GM23338 (cell line): ENCODE results near the gene DPYSL3. TPM values are rescaled to one million over a fixed set of nuclear protein-coding genes. Genes with fewer than 3 reads are reported as not detected.

Experiments
- ATAC-seq: fragments of 200-7000 bp; cut with Tn5 transposase; 3 replicates; pipeline ENCODE4 v1.9.1; 2020
- DNase-seq: peaks from one replicate; pipeline ENCODE4 v3.0.0-alpha.2; 2015; ENCODE audit warnings: low spot score
- H2AFZ ChIP-seq: fragments of 200-600 bp; sonication (generic); 2 replicates; pipeline ENCODE4 v1.8.0; 2016; ENCODE audit warnings: antibody characterized with exemption, mild to moderate bottlenecking, moderate library complexity
- H3F3A ChIP-seq: fragments of 200-600 bp; sonication (generic); replicated peaks from 2 replicates; pipeline ENCODE4 v1.8.0; 2017; ENCODE audit warnings: antibody characterized with exemption, mixed run types, low read depth
- H3K27ac ChIP-seq: fragments of 200-600 bp; sonication (generic); 2 replicates; pipeline ENCODE4 v1.6.1; 2016; ENCODE audit warnings: low read depth
- H3K27me3 ChIP-seq: fragments of 200-600 bp; sonication (generic); 2 replicates; pipeline ENCODE4 v1.8.0; 2016; ENCODE audit warnings: mild to moderate bottlenecking, mixed run types, moderate library complexity; ENCODE audit not compliant: insufficient read depth
- H3K36me3 ChIP-seq: fragments of 200-600 bp; sonication (generic); 2 replicates; pipeline ENCODE4 v1.8.0; 2016; ENCODE audit warnings: mild to moderate bottlenecking; ENCODE audit not compliant: insufficient read depth
- H3K4me1 ChIP-seq: fragments of 200-600 bp; sonication (generic); 2 replicates; pipeline ENCODE4 v1.8.0; 2016; ENCODE audit warnings: mild to moderate bottlenecking, moderate library complexity; ENCODE audit not compliant: insufficient read depth
- H3K4me2 ChIP-seq: fragments of 200-600 bp; sonication (generic); 2 replicates; pipeline ENCODE4 v1.7.1; 2017; ENCODE audit warnings: mixed run types
- H3K4me3 ChIP-seq: fragments of 200-600 bp; sonication (generic); 2 replicates; pipeline ENCODE4 v1.6.1; 2016; ENCODE audit warnings: mixed run types
- H3K79me2 ChIP-seq: fragments of 200-600 bp; sonication (generic); replicated peaks from 2 replicates; pipeline ENCODE4 v1.8.0; 2017; ENCODE audit warnings: mild to moderate bottlenecking; ENCODE audit not compliant: insufficient read depth
- H3K9me2 ChIP-seq: fragments of 200-600 bp; sonication (generic); 2 replicates; pipeline ENCODE4 v1.8.0; 2017; ENCODE audit not compliant: insufficient read depth
- H4K20me1 ChIP-seq: fragments of 200-600 bp; sonication (generic); replicated peaks from 2 replicates; pipeline ENCODE4 v1.8.0; 2017; ENCODE audit warnings: mild to moderate bottlenecking; ENCODE audit not compliant: insufficient read depth
- H3K27ac Mint-ChIP-seq: 2 replicates; pipeline ENCODE4 v1.8.0; 2020; ENCODE audit warnings: inconsistent platforms, mild to moderate bottlenecking, moderate library complexity, mixed read lengths
- H3K27me3 Mint-ChIP-seq: 3 replicates; pipeline ENCODE4 v1.8.0; 2022; ENCODE audit warnings: low read depth, mild to moderate bottlenecking, moderate library complexity, mixed read lengths, inconsistent platforms; ENCODE audit not compliant: insufficient read depth, poor library complexity
- H3K36me3 Mint-ChIP-seq: 3 replicates; pipeline ENCODE4 v1.8.0; 2021; ENCODE audit warnings: low read depth, mild to moderate bottlenecking, inconsistent platforms, moderate library complexity, mixed read lengths
- H3K4me1 Mint-ChIP-seq: 3 replicates; pipeline ENCODE4 v1.8.0; 2020; ENCODE audit warnings: mild to moderate bottlenecking, inconsistent platforms, mixed read lengths
- H3K4me3 Mint-ChIP-seq: 3 replicates; pipeline ENCODE4 v1.8.0; 2021; ENCODE audit warnings: moderate library complexity, mild to moderate bottlenecking, inconsistent platforms, mixed read lengths
- H3K9me3 Mint-ChIP-seq: 3 replicates; pipeline ENCODE4 v1.8.0; 2020; ENCODE audit warnings: moderate library complexity, mild to moderate bottlenecking, inconsistent platforms, mixed read lengths
- CREB1 ChIP-seq: fragments of 250-450 bp; sonication (Bioruptor Pico); IDR thresholded peaks from 2 replicates; pipeline ENCODE4 v1.5.0; 2020; ENCODE audit warnings: low read depth, mild to moderate bottlenecking, moderate library complexity
- EZH2 ChIP-seq: fragments of 200-600 bp; sonication (generic); IDR thresholded peaks from one replicate; pipeline ENCODE4 v1.8.0; 2017; ENCODE audit warnings: antibody characterized with exemption, mild to moderate bottlenecking, low read depth; ENCODE audit not compliant: unreplicated experiment
- EZH2phosphoT487 ChIP-seq: fragments of 200-600 bp; sonication (generic); IDR thresholded peaks from one replicate; pipeline ENCODE4 v1.8.1; 2018; ENCODE audit warnings: antibody characterized with exemption; ENCODE audit not compliant: unreplicated experiment
- NANOG ChIP-seq: IDR thresholded peaks from 2 replicates; pipeline ENCODE4 v1.6.1; 2016; ENCODE audit warnings: antibody characterized with exemption, borderline replicate concordance
- STAT1 ChIP-seq: IDR thresholded peaks from one replicate; pipeline ENCODE4 v1.6.1; 2016; ENCODE audit warnings: antibody characterized with exemption; ENCODE audit not compliant: unreplicated experiment
- ZNF114 ChIP-seq: fragments of 250-450 bp; sonication (Bioruptor Pico); IDR thresholded peaks from 2 replicates; pipeline ENCODE4 v1.5.0; 2020; ENCODE audit warnings: mild to moderate bottlenecking, moderate library complexity
- ZNF331 ChIP-seq: fragments of 250-450 bp; sonication (Bioruptor Pico); IDR thresholded peaks from 2 replicates; pipeline ENCODE4 v1.5.0; 2020; ENCODE audit warnings: low read depth, mild to moderate bottlenecking, moderate library complexity
- polyA plus RNA-seq: library from polyadenylated mRNA; unstranded; fragments of >200 nt; fragmentation: Nextera tagmentation; extraction: Ambion mirVana; gene quantifications from 2 replicates; pipeline ENCODE4 v1.2.1, GENCODE V29; 2016
- total RNA-seq: library from RNA; depleted of rRNA; stranded (reverse); fragments of >200 nt; shearing (Covaris generic); gene quantifications from 2 replicates; pipeline ENCODE4 v1.2.3, GENCODE V29; 2014
- TF ChIP-seq, protein P1 (sequence below): IDR thresholded peaks from 2 replicates; pipeline ENCODE4 v1.6.1; 2016; ENCODE audit warnings: antibody characterized with exemption
- TF ChIP-seq, protein P2 (sequence below): fragments of 250-450 bp; sonication (Bioruptor Pico); IDR thresholded peaks from 2 replicates; pipeline ENCODE4 v1.5.0; 2020; ENCODE audit warnings: mild to moderate bottlenecking, moderate library complexity
- TF ChIP-seq, protein P3 (sequence below), 2 experiments: fragments of 200-600 bp in 1 of 2; sonication (generic) in 1 of 2; conservative IDR thresholded peaks; 2 replicates each; pipeline versions ENCODE4 v1.5.1 to v1.6.1; 2016 to 2017; ENCODE audit warnings: antibody characterized with exemption in 2 of 2, low read depth in 2 of 2, mild to moderate bottlenecking in 2 of 2, moderate library complexity in 1 of 2

DPYSL3 gene
- total and polyA plus RNA-seq, 2 experiments from 2014 or later: 97.6 to 455 TPM

DNA sequence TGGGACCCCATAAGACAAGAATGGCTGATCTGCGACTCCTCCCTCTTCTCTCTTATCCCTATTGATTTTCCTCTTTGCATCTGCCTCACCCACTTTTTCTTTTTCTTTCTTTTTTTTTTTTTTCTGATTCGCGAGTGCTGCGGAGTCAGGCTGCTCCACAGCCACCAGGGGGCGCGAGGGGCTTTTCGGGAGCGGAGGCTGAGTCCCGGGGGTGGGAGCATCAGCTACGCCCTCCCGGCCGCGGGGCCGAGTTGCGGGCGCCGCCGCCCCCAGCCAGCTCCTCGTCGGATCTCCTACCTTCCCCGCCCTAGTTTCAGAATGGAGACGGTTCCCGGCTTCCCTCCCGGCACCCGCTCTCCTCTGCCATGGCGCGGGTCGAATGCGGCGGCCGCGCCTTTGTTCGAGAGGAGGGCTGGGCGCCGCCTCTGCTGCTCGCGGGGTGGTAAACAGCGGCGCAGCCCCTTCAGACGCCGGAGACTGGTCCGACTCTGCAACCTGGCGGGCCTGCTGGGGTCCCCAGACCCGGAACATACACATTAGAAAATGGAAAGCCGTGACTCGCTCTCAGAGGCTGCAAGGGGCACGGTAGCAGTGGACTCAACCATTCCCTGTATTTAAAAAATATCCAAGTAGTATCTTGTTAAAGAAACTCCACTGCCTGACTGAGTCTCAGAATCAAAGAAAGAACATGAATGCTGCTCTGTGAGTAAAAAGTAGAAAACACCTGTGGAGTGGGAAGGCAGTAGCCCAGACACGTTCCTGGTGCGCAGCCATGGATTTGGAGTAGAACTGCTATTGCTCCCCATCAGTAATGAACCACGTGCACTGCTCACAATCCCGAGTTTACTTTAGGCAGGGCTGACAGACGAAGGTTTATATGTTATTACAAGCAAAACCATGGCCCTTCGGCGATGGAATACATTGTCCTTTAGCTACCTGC lies 55.7 kb downstream of the DPYSL3 start:
- no peak overlapping the region for H2AFZ ChIP-seq
- H3K27ac Mint-ChIP-seq: peak overlapping the region; percentile 92
- peaks cover 17% of the 10 kb centered on the region; the same call in 2 of the 3 replicates for H3K36me3 Mint-ChIP-seq

More for the DNA sequence above, 55.7 kb downstream of the DPYSL3 start:
- peak overlapping the region; percentile 85 for H3K4me2 ChIP-seq
- H3K36me3 ChIP-seq: no peaks in the 10 kb centered on the region
- TF ChIP-seq ZNF331 (CRISPR knock-in tag) (no peak), STAT1 (no peak), ZNF114 (no peak), EZH2phosphoT487 (no peak), NANOG (no peak), CREB1 (CRISPR knock-in tag) (peak; percentile 26; the same call in 1 of the 2 replicates), EZH2 (no peak)
- TF ChIP-seq, protein P1, sequence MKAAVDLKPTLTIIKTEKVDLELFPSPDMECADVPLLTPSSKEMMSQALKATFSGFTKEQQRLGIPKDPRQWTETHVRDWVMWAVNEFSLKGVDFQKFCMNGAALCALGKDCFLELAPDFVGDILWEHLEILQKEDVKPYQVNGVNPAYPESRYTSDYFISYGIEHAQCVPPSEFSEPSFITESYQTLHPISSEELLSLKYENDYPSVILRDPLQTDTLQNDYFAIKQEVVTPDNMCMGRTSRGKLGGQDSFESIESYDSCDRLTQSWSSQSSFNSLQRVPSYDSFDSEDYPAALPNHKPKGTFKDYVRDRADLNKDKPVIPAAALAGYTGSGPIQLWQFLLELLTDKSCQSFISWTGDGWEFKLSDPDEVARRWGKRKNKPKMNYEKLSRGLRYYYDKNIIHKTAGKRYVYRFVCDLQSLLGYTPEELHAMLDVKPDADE: no peak; the same call in 1 of the 2 replicates
- TF ChIP-seq, protein P2, sequence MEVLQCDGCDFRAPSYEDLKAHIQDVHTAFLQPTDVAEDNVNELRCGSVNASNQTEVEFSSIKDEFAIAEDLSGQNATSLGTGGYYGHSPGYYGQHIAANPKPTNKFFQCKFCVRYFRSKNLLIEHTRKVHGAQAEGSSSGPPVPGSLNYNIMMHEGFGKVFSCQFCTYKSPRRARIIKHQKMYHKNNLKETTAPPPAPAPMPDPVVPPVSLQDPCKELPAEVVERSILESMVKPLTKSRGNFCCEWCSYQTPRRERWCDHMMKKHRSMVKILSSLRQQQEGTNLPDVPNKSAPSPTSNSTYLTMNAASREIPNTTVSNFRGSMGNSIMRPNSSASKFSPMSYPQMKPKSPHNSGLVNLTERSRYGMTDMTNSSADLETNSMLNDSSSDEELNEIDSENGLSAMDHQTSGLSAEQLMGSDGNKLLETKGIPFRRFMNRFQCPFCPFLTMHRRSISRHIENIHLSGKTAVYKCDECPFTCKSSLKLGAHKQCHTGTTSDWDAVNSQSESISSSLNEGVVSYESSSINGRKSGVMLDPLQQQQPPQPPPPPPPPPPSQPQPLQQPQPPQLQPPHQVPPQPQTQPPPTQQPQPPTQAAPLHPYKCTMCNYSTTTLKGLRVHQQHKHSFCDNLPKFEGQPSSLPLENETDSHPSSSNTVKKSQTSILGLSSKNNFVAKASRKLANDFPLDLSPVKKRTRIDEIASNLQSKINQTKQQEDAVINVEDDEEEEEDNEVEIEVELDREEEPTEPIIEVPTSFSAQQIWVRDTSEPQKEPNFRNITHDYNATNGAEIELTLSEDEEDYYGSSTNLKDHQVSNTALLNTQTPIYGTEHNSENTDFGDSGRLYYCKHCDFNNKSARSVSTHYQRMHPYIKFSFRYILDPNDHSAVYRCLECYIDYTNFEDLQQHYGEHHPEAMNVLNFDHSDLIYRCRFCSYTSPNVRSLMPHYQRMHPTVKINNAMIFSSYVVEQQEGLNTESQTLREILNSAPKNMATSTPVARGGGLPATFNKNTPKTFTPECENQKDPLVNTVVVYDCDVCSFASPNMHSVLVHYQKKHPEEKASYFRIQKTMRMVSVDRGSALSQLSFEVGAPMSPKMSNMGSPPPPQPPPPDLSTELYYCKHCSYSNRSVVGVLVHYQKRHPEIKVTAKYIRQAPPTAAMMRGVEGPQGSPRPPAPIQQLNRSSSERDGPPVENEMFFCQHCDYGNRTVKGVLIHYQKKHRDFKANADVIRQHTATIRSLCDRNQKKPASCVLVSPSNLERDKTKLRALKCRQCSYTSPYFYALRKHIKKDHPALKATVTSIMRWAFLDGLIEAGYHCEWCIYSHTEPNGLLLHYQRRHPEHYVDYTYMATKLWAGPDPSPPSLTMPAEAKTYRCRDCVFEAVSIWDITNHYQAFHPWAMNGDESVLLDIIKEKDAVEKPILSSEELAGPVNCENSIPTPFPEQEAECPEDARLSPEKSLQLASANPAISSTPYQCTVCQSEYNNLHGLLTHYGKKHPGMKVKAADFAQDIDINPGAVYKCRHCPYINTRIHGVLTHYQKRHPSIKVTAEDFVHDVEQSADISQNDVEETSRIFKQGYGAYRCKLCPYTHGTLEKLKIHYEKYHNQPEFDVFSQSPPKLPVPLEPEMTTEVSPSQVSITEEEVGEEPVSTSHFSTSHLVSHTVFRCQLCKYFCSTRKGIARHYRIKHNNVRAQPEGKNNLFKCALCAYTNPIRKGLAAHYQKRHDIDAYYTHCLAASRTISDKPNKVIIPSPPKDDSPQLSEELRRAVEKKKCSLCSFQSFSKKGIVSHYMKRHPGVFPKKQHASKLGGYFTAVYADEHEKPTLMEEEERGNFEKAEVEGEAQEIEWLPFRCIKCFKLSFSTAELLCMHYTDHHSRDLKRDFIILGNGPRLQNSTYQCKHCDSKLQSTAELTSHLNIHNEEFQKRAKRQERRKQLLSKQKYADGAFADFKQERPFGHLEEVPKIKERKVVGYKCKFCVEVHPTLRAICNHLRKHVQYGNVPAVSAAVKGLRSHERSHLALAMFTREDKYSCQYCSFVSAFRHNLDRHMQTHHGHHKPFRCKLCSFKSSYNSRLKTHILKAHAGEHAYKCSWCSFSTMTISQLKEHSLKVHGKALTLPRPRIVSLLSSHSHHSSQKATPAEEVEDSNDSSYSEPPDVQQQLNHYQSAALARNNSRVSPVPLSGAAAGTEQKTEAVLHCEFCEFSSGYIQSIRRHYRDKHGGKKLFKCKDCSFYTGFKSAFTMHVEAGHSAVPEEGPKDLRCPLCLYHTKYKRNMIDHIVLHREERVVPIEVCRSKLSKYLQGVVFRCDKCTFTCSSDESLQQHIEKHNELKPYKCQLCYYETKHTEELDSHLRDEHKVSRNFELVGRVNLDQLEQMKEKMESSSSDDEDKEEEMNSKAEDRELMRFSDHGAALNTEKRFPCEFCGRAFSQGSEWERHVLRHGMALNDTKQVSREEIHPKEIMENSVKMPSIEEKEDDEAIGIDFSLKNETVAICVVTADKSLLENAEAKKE (CRISPR knock-in tag): no peak
- TF ChIP-seq, protein P3, sequence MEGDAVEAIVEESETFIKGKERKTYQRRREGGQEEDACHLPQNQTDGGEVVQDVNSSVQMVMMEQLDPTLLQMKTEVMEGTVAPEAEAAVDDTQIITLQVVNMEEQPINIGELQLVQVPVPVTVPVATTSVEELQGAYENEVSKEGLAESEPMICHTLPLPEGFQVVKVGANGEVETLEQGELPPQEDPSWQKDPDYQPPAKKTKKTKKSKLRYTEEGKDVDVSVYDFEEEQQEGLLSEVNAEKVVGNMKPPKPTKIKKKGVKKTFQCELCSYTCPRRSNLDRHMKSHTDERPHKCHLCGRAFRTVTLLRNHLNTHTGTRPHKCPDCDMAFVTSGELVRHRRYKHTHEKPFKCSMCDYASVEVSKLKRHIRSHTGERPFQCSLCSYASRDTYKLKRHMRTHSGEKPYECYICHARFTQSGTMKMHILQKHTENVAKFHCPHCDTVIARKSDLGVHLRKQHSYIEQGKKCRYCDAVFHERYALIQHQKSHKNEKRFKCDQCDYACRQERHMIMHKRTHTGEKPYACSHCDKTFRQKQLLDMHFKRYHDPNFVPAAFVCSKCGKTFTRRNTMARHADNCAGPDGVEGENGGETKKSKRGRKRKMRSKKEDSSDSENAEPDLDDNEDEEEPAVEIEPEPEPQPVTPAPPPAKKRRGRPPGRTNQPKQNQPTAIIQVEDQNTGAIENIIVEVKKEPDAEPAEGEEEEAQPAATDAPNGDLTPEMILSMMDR (conservative IDR thresholded peaks at IDR 0.05; ENCODE audit: low read depth in 2 of 2): peak; percentile 83 to 99
- H3K27ac ChIP-seq: peak overlapping the region; percentile 96
- Mint-ChIP-seq H3K4me3 (peak overlapping the region; percentile 94), H3K27me3 (peaks cover 10% of the 10 kb centered on the region), H3K4me1 (peaks cover 65% of the 10 kb centered on the region), H3K9me3 (no peaks in the 10 kb centered on the region; the same call in 2 of the 3 replicates)
- peaks cover 42% of the 10 kb centered on the region for H3F3A ChIP-seq
- H4K20me1 ChIP-seq: peaks cover 10% of the 10 kb centered on the region; the same call in 1 of the 2 replicates
- no peaks in the 10 kb centered on the region for H3K27me3 ChIP-seq
- DNase-seq (peak; percentile 97), ATAC-seq (peak; percentile 69)
- H3K4me1 ChIP-seq: peaks cover 56% of the 10 kb centered on the region
- peak overlapping the region; percentile 83 for H3K4me3 ChIP-seq
- peaks cover 6% of the 10 kb centered on the region; the same call in 1 of the 2 replicates for H3K9me2 ChIP-seq
- peaks cover 80% of the 10 kb centered on the region for H3K79me2 ChIP-seq
